Measurements from ENCODE around the gene MRAP.

Gene MRAP

GRCh38 chr21:32278518-32279376 is 19.9 kb upstream of the MRAP start, which contains the start of gene MIS18A:
Gene MIS18A (minus strand): TSS chr21:32279049. CDS start chr21:32279014, 35 bp downstream.
- FAIRE-seq (no peak), DNase-seq (ENCODE audit: insufficient read length, low spot score) (peak; percentile 66)
- TF ChIP-seq CTCF (IDR thresholded peaks at IDR 0.05; ENCODE audit: insufficient read depth, missing control alignments) = no peak

- TF ChIP-seq CTCF (IDR thresholded peaks at IDR 0.05; ENCODE audit: insufficient read depth, missing control alignments) = no peak
- FAIRE-seq (no peak), DNase-seq (ENCODE audit: insufficient read length, low spot score) (no peak)
Observed at GRCh38 chr21:32279377-32279680, 19.3 kb upstream of the MRAP start.

- no peak for FAIRE-seq
- no peak for DNase-seq (ENCODE audit: insufficient read length, low spot score)
- TF ChIP-seq CTCF (IDR thresholded peaks at IDR 0.05; ENCODE audit: insufficient read depth, missing control alignments) = no peak
Observed at GRCh38 chr21:32281531-32281930, 17.1 kb upstream of the MRAP start.

- TF ChIP-seq CTCF (IDR thresholded peaks at IDR 0.05; ENCODE audit: insufficient read depth, missing control alignments) = no peak
- FAIRE-seq = no peak
Observed at GRCh38 chr21:32282992-32283391, 15.7 kb upstream of the MRAP start.

GRCh38 chr21:32285476-32285875 is 13.2 kb upstream of the MRAP start:
- DNase-seq (ENCODE audit: insufficient read length, low spot score) (no peak), FAIRE-seq (no peak)
- no peak for TF ChIP-seq CTCF (IDR thresholded peaks at IDR 0.05; ENCODE audit: insufficient read depth, missing control alignments)

More at GRCh38 chr21:32282992-32283391, 15.7 kb upstream of the MRAP start:
- no peak for DNase-seq (ENCODE audit: insufficient read length, low spot score)

- no peak for TF ChIP-seq CTCF (IDR thresholded peaks at IDR 0.05; ENCODE audit: insufficient read depth, missing control alignments)
- FAIRE-seq (no peak), DNase-seq (ENCODE audit: insufficient read length, low spot score) (no peak)
Observed at GRCh38 chr21:32297449-32297848, 1.2 kb upstream of the MRAP start.

GRCh38 chr21:32298148-32298559 is 501 bp upstream of the MRAP start:
- TF ChIP-seq CTCF (IDR thresholded peaks at IDR 0.05; ENCODE audit: insufficient read depth, missing control alignments) = no peak
- DNase-seq (ENCODE audit: insufficient read length, low spot score) (no peak), FAIRE-seq (no peak)
